SHP77 treated with DMSO at 0.1 percent for 48 hours (cell line): ENCODE measurements around the gene ESD.
"Not testable (repeated sequence)": the region's sequence is repeated elsewhere in the genome, so short reads cannot be mapped to it uniquely, and the experiment has no call there.

ENCODE experiments used
- DNase-seq: peaks from one replicate; lab custom pipeline; 2025; lab: John Stamatoyannopoulos, UW

ESD gene, protein sequence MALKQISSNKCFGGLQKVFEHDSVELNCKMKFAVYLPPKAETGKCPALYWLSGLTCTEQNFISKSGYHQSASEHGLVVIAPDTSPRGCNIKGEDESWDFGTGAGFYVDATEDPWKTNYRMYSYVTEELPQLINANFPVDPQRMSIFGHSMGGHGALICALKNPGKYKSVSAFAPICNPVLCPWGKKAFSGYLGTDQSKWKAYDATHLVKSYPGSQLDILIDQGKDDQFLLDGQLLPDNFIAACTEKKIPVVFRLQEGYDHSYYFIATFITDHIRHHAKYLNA

DNA sequence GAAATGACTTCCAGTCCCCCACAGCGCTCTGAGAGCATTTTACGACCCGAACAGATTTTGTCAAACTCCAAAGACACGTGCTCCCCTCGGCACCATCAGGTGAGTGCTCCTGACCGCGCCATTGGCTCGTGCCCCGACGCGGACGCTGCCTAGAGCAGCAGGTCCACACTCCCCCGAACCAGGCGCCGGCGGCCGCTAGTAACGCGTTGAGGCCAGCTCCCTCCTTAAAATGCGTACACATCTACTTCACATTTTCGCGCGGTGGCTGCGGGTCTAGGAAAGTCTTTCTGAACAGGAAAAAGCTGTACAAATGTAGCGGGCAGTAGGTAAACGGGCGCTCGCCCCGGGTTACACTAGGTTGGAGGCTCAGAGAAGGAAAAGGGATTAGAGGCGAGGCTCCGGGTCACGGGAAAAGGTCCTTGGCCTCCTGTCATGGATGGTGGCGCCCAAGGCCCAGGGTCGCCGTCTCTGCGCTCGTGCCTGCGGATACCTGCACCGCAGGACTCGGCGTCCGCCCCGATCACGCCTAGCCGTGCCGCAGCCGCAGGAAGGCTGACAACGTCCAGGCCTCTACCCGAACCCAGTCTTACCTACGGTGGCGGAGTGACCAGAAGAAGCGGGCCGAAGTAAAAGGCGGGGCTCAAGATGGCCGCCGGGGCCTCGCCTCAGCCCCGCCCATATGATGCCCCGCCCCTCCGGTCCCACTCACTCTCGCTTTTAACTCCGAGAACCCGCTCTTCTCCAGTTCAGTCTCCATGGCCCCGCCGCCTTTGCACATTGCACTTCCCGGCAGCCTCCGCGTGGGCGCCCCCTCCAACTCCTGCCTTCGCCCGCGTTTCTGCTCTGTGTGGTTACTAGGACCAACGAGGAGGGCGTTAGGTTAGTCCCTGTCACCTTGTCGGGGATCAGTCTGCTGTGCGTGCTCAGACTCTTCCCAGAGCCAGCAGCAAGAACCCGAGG lies at the start of gene ESD:
Gene ESD (minus strand): TSS at position 647 of the 960 bp plus-strand sequence. CDS start 5,748 bp downstream, outside the sequence.
- DNase-seq = peak; percentile 85

DNA sequence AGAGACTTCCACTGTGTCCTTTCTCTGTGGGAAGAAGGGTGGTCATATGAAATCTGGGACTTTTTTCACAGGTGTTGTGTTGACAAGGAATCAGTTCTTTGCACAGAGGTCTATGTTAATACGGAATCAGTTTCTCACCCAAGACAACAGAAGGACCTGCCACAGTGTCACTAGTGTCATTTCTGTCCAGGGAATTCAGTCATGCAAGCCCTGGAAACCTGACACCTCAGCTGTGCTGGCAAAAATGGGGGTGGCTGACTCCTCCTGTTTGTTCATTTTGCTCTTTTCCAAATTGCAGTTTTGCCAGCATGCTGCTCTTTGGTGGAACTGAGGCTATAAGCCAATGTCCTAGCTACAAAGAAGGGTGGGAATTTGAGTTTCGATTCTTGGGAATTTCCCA lies 49.8 kb upstream of the ESD start:
- no peak for DNase-seq

DNA sequence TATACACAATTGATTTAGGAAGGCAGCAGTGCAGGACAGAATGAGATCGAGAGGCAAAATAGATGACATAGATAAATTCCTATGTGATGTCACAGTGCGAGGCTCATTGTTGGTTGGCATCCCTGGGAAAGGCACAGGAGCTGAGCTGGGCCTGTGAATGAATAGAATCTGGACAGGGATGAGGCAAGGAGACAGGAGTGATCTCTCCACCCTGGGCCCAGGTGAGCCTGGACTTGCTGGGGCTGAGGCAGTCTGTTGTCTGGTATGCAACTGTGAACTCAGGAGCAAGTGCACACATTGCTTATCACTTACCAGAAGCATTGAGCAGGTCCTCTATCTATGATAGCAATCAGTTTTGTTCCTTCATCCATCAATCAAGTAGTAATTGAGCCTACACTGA lies 48.2 kb upstream of the ESD start:
- no peak for DNase-seq

DNA sequence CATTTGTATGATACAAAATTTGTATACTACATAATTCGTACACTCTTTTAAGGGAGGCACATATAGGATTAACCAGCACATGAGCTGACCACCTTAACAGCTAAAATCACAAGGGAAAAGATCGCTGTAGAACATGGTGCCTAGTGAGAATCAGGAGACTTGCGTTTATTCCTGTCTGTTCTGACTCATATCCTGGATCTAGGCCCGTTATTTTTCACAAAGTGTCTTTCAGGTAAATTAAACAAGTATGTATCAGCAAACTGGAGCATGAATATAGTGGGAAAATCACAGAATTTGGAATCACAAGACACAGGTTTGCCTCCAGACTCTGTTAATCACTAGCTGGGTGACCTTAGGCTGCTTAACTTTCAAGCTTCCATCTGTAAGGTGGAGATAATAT lies 47.5 kb upstream of the ESD start:
- DNase-seq = no peak

DNA sequence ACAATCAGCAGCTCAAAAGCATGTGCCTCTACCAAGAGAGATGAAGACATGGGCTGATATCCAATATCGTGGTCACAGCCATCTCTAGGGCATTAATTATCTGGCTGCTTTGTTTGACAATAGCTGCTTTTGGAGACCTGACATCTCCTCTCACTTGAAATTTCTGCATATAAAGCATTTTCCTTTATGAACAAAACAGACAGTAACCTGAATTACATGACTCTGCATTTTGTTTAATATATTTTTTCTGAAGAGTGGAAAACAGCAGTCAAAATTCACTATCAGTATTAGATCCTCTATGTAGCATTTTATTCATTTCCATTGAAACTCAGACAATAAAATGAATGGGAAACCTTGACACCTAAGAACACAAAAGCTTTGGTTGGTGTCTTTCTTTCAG lies 42.4 kb upstream of the ESD start:
- no peak for DNase-seq

DNA sequence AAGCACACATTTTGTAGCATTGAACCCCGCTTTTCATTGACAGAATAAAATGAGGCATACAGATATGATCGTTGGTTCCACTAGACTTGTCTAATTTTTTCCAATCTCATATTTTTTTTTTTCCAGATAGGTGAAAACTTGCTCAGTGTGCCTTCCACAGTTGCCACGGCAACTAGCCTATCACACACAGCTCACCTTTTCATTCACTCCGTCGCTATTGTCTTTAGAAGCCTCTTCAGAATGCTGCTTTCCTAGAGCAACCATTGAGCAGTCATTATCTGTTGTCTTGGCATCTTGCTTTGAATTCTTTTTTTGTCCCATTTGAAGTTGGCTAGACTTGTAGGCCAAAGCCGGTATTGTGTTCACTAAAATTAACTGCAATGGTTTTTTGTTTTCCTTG lies 37.7 kb upstream of the ESD start:
- DNase-seq = no peak

DNA sequence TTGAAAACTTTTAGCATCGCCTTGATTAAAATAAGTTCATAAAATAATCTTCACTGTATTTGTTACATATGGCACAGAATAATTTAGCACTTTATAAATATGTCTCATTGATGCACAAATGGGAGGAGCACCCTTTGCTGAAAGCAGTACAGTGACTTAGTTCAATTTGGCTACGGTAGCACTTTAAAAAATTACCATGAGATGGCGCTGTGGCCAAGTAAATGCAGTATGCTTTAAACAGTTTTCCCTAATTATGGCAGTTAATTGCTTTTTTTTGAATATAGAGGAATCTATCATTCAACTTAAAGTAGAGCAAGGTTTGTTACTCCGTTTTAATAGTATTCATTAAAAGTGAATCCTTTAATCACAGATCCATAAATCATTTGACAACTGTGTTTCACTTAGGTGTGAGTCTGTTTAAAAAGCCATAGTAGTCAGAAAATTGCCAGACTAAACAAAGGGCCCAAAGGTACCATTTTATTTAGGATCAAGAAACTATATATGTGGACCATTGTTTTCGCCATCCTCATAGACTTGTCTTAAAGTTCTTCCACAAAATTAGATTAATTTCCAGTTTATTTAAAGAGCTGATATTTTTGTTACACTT lies 34.7 kb upstream of the ESD start:
- DNase-seq = peak; percentile 4

DNA sequence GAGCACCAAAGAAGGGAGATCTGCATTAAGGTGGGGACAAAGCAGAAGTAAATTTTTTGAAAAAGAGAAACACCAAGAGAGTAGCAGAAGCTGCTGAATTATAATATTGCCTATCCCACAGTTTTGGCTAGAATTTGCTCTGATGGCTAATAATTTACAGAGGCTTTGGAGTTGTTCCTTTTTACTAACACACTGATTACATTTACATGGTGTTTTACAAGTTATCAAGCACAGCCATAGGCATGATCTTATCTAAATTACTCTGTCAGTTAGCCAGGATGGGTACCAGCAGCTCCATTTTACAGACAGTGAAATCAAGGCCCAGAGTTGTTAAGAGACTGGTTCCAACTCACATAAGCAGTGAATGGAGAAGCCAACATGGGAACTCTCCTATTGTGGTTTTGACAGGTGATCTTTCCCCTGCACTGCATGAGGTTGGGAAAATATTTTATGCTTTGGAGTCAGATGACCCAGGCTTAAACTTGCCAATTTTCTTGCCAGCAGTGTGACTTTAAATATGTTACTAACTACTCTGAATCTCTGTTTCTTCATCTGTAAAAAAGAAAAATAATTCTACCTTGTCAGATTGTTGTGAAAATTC lies 33.5 kb upstream of the ESD start:
- DNase-seq = no peak

DNA sequence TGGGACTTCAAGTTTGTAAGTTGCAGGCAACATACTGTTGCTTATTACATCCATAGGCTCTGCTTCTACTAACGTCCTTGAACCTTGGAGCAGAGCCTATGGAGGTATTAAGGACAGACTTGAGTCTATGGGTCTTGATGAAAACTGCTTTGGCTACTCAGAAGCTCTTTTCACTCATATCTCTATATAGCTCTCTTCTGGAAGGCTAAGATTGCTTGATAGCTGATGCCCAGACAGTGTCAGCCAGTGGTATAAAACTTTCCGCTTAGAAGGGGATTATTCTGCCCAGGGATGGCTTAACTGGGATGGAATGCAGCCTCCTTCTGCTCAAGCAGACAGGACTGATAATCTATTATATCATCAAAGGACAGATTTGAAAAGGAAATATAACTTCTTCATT lies 25.6 kb upstream of the ESD start:
- no peak for DNase-seq

DNA sequence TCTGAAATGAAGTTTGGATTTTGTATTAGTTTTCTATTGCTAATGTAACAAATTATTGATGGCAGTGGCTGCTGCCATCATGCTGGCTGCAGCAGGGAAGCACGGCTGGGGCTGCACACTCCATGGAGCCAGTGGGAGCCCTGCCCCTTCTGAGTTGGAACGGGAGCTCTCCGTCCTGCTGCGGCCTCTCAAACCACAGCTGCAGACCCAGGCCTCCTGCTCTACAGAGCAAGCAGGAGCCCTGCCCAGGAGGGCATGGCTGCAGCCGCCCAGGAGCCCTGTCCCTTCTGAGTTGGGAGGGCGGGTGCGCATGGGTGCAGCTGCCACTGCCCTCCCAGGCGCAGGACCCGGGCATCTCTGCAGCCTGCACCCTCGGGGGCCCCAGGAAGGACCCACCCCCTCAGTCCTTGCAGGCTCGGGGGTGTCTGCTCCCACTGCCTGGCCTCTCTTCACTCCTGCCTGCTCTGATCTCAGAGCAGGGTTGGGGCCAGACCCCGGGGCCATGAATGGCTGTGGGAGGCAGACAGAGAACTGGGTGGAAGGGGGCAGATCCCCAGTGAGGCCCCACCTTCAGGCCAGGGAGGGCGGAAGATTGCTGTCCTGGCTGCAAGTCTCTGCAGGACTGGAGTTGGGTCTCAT lies 21.0 kb upstream of the ESD start:
- DNase-seq = no peak

DNA sequence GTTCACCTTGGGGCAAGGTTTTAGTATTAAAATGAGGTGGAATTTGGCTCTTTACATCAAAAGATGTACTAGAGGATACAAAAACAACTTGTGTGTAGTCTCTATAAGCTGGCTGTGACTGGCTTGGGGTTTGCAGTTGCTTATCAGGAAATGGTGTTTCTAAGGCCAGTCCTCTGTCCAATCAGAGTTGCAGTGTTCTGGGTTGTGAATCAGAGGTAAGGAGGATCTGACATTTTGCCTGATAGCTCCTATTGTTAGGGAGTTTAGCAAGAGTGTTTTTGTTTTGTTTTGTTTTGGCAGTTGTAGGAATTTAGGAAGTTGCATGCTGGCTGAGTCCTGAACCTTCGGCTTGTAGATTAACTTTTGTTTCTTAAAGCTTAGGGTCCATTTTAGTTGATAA lies 20.1 kb upstream of the ESD start:
- no peak for DNase-seq

DNA sequence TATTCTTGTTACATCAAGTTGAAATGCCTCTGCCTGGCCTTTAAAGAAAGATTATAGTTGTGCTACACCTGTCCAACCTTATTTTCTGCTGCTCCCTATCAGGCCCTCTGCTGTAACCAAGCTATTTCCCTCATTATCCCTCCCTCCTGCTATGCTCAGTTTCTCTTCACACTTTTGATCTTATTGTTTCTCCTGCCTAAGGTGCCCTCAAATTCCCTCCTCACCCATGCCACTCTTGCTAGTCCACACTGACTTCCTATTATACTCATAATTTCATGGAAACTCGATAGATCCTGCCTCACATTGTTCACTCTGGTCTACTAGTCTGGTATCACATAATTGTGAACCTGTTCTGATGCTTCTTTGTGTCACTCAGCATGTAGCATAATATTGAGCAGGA lies 19.4 kb upstream of the ESD start:
- DNase-seq = no peak

DNA sequence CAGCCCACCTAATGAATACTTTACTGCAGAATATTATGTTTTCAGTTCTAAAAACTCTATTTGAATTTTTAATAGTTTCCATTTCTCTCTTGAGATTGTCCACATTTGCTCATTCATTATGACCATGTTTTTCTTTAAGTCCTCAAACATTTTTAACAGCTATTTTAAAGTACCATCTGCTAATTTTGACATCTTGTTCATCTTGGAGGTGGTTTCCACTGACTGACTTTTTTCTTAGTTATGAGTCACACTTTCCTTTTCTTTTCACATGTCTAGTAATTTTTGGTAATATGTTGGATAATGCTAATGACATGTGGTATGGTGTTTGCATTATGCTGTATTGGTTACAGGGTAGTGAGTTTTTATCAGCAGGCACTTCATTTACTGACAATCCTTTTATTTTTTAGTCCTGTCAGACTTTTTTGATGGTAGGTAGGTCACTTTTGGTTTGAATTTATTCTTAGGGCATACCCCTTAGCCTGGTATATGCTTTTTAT lies 15.4 kb upstream of the ESD start:
- no peak for DNase-seq

DNA sequence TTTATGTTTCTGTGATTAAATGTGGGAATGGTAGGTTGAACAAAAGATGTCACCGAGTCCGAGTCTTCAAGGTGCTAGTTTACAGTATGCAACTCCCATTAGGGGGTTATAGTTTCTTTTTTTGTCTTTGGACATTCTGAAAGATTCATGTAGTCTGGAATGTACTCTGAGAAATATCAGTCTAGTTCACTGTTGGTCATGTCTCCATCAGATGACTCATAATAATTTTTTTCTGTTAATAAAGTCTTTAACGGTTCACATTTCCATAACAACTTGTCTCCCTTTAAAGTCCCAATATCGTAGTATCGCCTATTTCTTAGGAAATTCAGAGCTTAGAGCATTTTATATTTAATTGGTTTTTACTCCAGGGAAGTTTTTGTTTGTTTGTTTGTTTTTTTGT lies 13.5 kb upstream of the ESD start:
- DNase-seq = no peak

DNA sequence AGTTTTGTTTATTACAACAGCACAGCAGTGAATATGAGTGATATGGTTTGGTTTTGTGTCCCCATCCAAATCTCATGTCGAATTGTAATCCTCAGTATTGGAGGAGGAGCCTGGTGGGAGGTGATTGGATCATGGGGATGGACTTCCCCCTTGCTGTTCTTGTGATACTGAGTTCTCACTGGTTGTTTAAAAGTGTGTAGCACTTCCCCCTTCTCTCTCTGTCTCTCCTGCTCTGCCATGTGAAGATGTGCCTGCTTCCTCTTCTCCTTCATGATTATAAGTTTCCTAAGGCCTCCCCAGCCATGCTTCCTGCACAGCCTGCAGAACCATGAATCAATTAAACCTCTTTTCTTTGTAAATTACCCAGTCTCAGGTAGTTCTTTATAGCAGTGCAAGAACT lies 8.0 kb upstream of the ESD start:
- DNase-seq = not testable (repeated sequence)

DNA sequence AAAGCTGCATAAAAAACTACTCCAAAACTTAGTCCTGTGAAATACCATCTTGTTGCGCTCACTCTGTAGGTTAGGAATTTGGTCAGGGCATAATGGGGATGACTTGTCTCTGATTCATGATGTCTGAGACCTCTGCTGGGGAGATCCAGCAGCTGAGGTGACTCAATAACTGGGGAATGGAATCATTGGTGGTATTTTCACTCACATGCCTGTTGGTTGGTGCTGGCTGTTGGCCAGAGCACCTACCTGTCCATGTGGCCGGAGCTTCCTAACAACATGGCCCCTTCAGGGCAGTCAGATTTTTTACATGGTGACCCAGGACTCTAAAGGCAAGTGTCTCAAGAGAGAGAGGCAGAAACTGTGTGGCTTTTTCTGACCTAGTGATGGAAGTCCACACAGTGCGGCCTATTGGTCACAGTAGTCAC lies 7.4 kb upstream of the ESD start:
- DNase-seq = no peak

DNA sequence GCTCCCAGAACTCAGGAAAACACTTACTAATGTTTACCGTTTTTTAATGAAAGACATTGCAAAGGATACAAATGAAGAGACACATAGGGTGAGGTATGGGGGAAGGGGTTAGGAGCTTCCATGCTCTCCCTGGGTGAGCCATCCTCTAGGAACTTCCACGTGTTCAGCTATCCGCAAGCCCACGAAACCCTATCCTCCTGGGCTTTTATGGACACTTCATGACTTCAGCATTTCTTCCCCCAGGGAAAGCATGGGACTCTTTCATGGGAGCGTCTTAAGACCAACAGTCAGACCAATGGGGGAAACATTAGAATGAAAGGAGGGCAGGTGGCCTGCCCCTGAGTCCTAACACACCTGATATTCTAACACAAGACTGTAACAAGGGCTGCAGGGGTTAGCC lies 6.6 kb upstream of the ESD start:
- no peak for DNase-seq

DNA sequence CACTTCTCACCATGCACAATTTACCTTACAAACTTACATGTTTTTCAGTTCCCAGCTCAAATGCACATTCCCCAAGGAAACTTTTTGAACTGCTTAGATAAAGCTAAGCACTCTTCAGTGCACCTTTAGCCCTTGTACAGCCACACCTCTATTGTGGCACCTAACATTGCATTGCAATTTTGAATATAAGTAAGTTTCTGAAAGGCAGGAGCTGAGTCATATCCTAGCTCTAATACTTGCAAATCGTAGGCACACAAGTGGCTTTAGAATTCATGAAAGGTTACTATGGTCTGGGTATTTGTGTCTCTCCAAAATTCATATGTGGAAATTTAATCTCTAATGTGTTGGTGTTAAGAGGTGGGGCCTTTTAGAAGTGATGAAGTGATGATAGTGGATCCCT lies 4.9 kb upstream of the ESD start:
- DNase-seq = no peak

DNA sequence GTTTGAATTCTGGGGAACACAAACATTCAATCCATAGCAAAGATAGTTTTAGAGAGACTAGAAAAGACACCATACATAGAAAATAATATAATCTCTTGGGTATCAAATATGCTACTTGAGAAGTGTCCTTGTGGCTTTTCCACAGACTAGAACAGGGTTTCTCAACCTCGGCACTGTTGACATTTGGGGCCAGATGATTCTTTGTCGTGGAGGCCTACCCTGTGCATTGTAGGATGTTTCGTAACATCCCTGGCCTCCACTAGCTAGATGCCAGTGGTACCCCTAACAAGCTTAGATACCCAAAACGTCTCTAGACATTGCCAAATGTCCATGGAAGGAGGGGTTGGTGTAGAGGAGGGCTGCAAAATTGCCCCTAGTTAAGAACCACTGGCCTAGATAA lies 2.2 kb upstream of the ESD start:
- no peak for DNase-seq

DNA sequence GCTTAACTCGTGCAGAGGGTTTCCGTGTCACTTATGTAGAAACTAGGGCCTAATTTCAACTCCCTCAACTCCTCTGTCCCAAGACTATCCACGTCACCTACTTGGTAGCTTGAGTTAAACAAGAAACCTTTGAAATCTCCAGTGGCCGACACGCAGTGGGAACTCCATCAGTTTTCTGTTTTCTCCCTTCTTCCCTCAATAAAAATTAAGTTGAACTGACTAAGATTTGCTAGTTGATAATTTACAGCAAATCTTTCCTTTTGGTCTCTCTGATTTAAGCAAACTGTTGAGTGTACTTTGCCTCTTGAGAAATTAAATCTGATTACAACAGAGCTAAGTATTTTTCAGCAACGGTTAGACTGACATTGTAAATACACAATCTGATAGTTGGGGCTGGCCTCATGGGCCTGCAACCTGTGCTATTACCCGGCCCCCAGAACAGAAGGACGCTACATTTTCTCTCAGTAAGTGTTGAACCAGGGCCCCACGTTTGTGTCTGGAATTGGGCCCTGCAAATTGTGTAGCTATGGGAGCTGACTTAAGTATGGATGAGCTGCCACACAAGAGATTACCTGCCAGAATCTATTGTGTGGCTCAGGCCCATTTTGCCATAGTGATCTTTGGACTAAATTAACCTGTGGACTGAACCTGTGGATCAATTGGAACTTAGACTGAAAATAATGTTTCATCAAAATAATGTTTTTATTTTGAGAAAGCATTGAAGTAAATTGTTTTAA lies 708 bp upstream of the ESD start:
- no peak for DNase-seq

DNA sequence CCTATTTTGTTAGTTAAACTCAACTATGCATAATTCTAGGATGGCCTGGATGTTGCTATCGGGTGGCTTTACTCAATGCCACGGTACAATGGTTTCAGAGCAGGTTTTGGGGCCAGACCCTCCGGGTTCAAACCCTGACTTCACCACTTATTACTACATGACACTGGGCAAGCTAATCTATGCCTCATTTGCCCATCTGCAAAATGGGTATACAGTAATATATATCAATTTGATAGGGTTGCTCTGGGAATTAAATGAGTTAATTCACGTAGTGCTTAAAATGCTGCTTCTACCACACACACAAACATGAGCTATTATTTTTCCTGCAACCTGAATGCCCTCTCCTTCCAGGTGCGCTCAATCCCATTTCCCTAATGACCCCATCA lies 839 bp downstream of the ESD start:
- no peak for DNase-seq
